Measurements from ENCODE around the gene CENPF.
"Not testable (repeated sequence)": the region's sequence is repeated elsewhere in the genome, so short reads cannot be mapped to it uniquely, and the experiment has no call there.

DNA sequence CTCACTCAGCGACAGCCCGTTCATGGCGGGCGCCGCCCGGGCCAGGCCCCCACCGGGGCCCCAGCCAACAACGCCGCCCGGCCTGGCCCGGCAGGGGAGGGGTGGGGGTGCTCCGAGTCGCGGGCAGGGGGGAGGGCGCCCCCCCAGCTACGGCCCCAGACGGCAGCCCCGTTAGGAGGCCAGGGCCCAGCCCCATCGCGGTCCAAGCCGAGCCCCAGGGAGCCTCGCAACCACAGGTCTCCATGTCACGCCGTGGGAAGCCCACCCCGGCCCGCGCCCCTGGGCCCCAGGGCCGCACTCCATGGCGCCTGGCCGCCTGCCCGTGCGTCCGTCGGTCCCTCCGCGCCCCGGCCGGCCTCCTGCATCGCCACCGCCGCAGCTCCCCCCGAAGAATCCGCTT, 5.8 kb downstream of the CENPF start:
- not testable (repeated sequence) for TF ChIP-seq BHLHE40 (IDR thresholded peaks at IDR 0.05; ENCODE audit: borderline replicate concordance); FOXM1 (IDR thresholded peaks at IDR 0.05; ENCODE audit: borderline replicate concordance); ELF4 (IDR thresholded peaks at IDR 0.05); L3MBTL2 (conservative IDR thresholded peaks at IDR 0.05); ZNF384 (IDR thresholded peaks at IDR 0.05); SP1 (IDR thresholded peaks at IDR 0.05); TARDBP (IDR thresholded peaks at IDR 0.05); SUZ12 (IDR thresholded peaks at IDR 0.05); NFRKB (IDR thresholded peaks at IDR 0.05); HDGF (IDR thresholded peaks at IDR 0.05; ENCODE audit: borderline replicate concordance); FOXA1 (IDR thresholded peaks at IDR 0.05); CTBP1 (IDR thresholded peaks at IDR 0.05; ENCODE audit: borderline replicate concordance); FOXK2 (IDR thresholded peaks at IDR 0.05)
- TF ChIP-seq, protein P1, sequence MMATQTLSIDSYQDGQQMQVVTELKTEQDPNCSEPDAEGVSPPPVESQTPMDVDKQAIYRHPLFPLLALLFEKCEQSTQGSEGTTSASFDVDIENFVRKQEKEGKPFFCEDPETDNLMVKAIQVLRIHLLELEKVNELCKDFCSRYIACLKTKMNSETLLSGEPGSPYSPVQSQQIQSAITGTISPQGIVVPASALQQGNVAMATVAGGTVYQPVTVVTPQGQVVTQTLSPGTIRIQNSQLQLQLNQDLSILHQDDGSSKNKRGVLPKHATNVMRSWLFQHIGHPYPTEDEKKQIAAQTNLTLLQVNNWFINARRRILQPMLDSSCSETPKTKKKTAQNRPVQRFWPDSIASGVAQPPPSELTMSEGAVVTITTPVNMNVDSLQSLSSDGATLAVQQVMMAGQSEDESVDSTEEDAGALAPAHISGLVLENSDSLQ (IDR thresholded peaks at IDR 0.05): not testable (repeated sequence)
